Hematopoietic multipotent progenitor cell treated with erythropoietin and hydrocortisone succinate and interleukin-3 and kit ligand, for 6 days (in vitro differentiated cells): Measurements from ENCODE around the gene TIFAB.
A peak's percentile ranks its signal among the peaks of the same experiment; 100 is the strongest.

Experiments
- DNase-seq: peaks from one replicate; pipeline ENCODE4 v3.0.0-alpha.2; 2015

TIFAB gene

GRCh38 chr5:135417083-135417482, 35.1 kb downstream of the TIFAB start:
- no peak for DNase-seq

- DNase-seq = no peak
Measured at GRCh38 chr5:135405082-135405481, 47.1 kb downstream of the TIFAB start.

GRCh38 chr5:135402031-135402430, 50.1 kb downstream of the TIFAB start:
- no peak for DNase-seq

- no peak for DNase-seq
Measured at GRCh38 chr5:135400866-135401265, 51.3 kb downstream of the TIFAB start.

GRCh38 chr5:135399794-135400542, 52.2 kb downstream of the TIFAB start:
- peak; percentile 68 for DNase-seq

- DNase-seq = peak; percentile 92
Measured at GRCh38 chr5:135398855-135399793, 53.0 kb downstream of the TIFAB start, which contains the start of gene MACROH2A1. MACROH2A1 (minus strand) TSS chr5:135399231; CDS start chr5:135389093, 10,138 bp downstream.

GRCh38 chr5:135398160-135398854, 53.8 kb downstream of the TIFAB start:
- peak; percentile 51 for DNase-seq
